Kidney tubule cell (primary cell): ENCODE measurements around the gene DMKN.
A peak's percentile ranks its signal among the peaks of the same experiment; 100 is the strongest.
"Not testable (repeated sequence)": the region's sequence is repeated elsewhere in the genome, so short reads cannot be mapped to it uniquely, and the experiment has no call there.

ENCODE experiments used
- DNase-seq: peaks from one replicate; pipeline ENCODE4 v3.0.0-alpha.2; 2018; ENCODE audit warnings: low spot score

The DMKN gene

GRCh38 chr19:35498220-35498619 lies 15.2 kb downstream of the DMKN start:
- DNase-seq, result no peak

GRCh38 chr19:35497406-35497805 lies 16.0 kb downstream of the DMKN start:
- DNase-seq, result no peak

GRCh38 chr19:35495107-35496064 lies 18.1 kb downstream of the DMKN start:
- peak; percentile 77 for DNase-seq

- DNase-seq, result no peak
These were observed 19.5 kb downstream of the DMKN start for GRCh38 chr19:35493971-35494370.

- no peak for DNase-seq
These were observed 21.6 kb downstream of the DMKN start for GRCh38 chr19:35491836-35492360.

GRCh38 chr19:35490364-35490763 lies 23.1 kb downstream of the DMKN start, which contains the start of gene KRTDAP:
Gene KRTDAP (minus strand): TSS chr19:35490464. CDS start chr19:35490442, 22 bp downstream.
- DNase-seq, result no peak

- no peak for DNase-seq
These were observed 24.8 kb downstream of the DMKN start for GRCh38 chr19:35488677-35489076.

GRCh38 chr19:35487656-35488182 lies 25.7 kb downstream of the DMKN start:
- no peak for DNase-seq

- DNase-seq, result no peak
These were observed 27.2 kb downstream of the DMKN start for GRCh38 chr19:35486268-35486708.

GRCh38 chr19:35484252-35485036 lies 29.0 kb downstream of the DMKN start:
- no peak for DNase-seq

GRCh38 chr19:35483089-35483488 lies 30.4 kb downstream of the DMKN start:
- DNase-seq, result no peak

- DNase-seq, result no peak
These were observed 34.4 kb downstream of the DMKN start for GRCh38 chr19:35478794-35479677.

- no peak for DNase-seq
These were observed 37.3 kb downstream of the DMKN start for GRCh38 chr19:35476149-35476548.

GRCh38 chr19:35474594-35474993 lies 38.9 kb downstream of the DMKN start:
- DNase-seq, result not testable (repeated sequence)

GRCh38 chr19:35474104-35474503 lies 39.3 kb downstream of the DMKN start:
- DNase-seq, result no peak

- no peak for DNase-seq
These were observed 41.5 kb downstream of the DMKN start for GRCh38 chr19:35471946-35472345.

GRCh38 chr19:35471075-35471474 lies 42.4 kb downstream of the DMKN start:
- not testable (repeated sequence) for DNase-seq

GRCh38 chr19:35470128-35470527 lies 43.3 kb downstream of the DMKN start:
- DNase-seq, result no peak

- DNase-seq, result peak; percentile 57
These were observed 44.8 kb downstream of the DMKN start for GRCh38 chr19:35468637-35469036.

- no peak for DNase-seq
These were observed 47.2 kb downstream of the DMKN start for GRCh38 chr19:35466259-35466658.

- not testable (repeated sequence) for DNase-seq
These were observed 50.5 kb downstream of the DMKN start for GRCh38 chr19:35462956-35463355.
